ENCODE data around the gene SLF2.

The SLF2 gene

DNA sequence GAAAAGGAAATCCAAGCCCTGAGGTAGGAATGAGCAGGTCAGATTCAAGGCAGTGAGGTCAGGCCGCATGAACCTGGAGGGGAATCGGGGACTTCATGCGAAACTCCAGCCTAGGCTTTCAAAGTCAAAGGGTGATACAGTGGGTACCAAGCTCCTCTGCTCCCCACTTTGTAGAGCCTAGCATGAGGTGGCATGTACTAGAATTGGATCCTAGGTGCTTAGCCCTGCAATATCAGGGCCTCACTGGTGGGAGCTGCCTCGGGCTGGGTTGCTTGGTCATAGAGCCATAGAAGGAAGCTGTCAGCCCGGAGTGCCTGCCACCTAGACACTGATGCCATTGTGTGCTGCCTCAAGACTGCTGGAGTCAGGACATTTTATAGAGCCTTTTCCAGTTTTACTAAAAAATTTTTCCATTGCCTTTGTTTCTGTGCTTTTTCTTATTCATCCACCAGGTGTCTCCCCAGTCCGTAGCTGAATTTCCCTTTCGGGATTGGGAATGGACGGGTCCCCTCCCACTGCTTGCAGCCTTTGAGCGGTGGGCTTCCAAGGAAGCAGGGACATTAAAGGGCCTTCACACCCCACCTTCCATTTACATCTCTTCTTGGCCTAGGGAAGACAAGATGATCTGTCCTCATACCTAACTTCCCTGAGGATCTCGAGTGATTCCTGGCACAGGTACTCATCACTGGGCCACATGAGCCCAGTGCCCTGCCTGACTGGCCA lies 81.4 kb downstream of the SLF2 start:
- Mint-ChIP-seq H3K9me3 (no peaks in the 10 kb centered on the region), H3K4me1 (peaks cover 24% of the 10 kb centered on the region), H3K27me3 (no peaks in the 10 kb centered on the region), H3K4me3 (no peak overlapping the region), H3K36me3 (peaks cover 19% of the 10 kb centered on the region), H3K27ac (no peak overlapping the region)
- ATAC-seq (ENCODE audit: low read depth) (no peak), DNase-seq (ENCODE audit: low spot score in 2 of 2) (no peak)

DNA sequence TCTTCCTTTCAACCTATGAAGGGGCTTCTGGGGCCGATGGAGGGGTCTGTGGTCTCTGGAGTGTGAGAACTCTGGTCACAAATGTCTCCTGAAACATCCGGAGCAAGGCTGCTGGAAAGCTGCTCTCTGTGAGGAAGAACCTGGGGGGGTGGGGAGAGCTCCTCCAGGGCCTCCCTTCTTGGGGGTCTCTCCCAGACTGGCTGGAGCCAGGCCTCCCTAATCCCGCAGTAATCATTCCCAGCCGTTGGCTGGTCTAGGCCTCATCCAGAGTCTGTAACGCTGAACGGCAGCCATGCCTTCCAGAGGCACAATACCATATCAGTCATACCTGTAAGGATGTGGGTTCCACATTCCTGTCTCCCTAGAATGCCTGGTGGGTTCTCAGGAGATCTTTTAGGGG lies 82.4 kb downstream of the SLF2 start:
- DNase-seq (ENCODE audit: low spot score in 2 of 2): no peak
- no peak for ATAC-seq (ENCODE audit: low read depth)
- Mint-ChIP-seq H3K27me3 (no peaks in the 10 kb centered on the region), H3K4me3 (no peak overlapping the region), H3K36me3 (peaks cover 19% of the 10 kb centered on the region), H3K9me3 (no peaks in the 10 kb centered on the region), H3K4me1 (peaks cover 24% of the 10 kb centered on the region), H3K27ac (no peak overlapping the region)

DNA sequence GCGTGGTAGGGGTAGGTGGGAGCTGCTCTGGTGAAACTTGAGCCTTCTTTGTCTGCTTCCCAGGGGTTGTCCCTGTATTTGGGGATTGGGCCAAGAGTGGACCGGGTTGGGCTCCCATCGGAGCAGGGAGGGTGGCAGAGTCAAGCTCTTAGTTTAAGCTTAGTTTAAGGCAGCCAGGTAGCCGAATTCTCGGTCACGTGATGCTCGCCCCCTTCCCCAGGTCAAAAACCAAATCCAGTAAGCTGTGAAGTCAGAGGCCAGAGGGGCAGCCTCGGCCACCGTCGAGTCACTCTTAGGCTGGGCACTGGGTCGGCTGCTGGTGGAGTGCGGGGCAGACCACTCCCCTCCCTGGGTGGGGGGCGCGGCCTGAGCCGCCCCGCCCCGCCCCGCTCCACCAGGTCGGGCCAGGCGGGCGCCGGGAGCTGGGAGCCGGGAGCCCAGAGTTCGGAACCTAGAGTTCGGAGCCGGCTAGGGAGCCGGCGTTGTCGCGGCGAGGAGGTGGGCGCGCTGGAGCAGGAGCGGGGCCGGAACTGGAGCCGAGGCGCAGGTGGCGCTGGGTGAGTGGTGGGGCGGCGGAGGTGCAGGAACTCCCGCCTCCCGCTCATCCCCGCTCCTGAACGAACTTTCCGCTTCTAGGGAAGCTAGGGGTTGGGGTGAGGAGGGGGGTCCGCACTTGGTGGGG lies 84.1 kb downstream of the SLF2 start:
- H3K4me1 Mint-ChIP-seq: peaks cover 23% of the 10 kb centered on the region

DNA sequence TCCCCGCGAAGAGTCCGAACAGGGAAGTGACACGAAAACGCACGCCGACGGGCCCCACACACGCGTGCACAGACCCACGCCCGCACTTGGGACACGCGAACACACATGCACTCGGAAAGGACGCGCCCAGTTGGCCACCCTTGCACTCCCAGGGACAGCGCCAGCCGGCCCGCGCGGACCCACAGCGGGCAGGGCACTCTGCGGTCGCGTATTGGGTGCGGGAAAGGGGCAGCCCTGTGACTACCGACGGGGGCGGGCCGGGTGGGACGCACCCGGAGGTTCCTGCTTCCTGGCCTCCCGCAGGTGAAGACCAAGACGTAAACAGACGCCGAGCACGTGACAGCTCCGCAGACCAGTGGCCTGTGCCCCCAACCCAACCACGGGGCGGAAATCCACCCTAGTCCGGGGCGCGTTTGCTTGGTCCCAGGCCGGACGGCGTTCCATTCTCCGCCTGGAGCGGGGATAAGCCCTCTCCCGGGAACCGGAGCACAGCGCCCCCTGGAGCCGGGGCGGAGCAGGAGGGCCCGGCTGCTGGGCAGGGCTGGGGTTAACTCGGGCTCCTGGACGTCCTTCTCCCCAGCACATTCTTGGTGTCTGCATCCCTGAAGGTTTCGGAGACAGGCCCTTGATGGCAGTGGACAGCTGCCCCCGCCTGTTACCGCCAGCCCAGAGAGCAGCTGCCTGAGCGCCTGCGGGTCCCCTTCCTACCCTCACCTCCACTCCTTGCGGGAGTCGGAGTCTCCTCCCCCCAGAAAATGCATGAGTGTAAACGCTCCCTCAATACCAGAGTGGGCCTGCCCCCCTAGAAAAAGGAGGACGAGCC lies 84.8 kb downstream of the SLF2 start:
- ATAC-seq (ENCODE audit: low read depth) (peak; percentile 40), DNase-seq (ENCODE audit: low spot score in 2 of 2) (peak; percentile 65 to 85)
- Mint-ChIP-seq H3K4me1 (peaks cover 23% of the 10 kb centered on the region), H3K4me3 (peak overlapping the region; percentile 91), H3K27ac (peak overlapping the region; percentile 87), H3K36me3 (peaks cover 10% of the 10 kb centered on the region), H3K9me3 (no peaks in the 10 kb centered on the region), H3K27me3 (no peaks in the 10 kb centered on the region)

More for the DNA sequence above, 84.1 kb downstream of the SLF2 start:
- DNase-seq (ENCODE audit: low spot score in 2 of 2) (peak; percentile 25 to 52), ATAC-seq (ENCODE audit: low read depth) (peak; percentile 9)
- H3K4me3 Mint-ChIP-seq: peak overlapping the region; percentile 91
- H3K27me3 Mint-ChIP-seq: no peaks in the 10 kb centered on the region
- H3K9me3 Mint-ChIP-seq: no peaks in the 10 kb centered on the region
- peaks cover 10% of the 10 kb centered on the region for H3K36me3 Mint-ChIP-seq
- peak overlapping the region; percentile 88 for H3K27ac Mint-ChIP-seq

DNA sequence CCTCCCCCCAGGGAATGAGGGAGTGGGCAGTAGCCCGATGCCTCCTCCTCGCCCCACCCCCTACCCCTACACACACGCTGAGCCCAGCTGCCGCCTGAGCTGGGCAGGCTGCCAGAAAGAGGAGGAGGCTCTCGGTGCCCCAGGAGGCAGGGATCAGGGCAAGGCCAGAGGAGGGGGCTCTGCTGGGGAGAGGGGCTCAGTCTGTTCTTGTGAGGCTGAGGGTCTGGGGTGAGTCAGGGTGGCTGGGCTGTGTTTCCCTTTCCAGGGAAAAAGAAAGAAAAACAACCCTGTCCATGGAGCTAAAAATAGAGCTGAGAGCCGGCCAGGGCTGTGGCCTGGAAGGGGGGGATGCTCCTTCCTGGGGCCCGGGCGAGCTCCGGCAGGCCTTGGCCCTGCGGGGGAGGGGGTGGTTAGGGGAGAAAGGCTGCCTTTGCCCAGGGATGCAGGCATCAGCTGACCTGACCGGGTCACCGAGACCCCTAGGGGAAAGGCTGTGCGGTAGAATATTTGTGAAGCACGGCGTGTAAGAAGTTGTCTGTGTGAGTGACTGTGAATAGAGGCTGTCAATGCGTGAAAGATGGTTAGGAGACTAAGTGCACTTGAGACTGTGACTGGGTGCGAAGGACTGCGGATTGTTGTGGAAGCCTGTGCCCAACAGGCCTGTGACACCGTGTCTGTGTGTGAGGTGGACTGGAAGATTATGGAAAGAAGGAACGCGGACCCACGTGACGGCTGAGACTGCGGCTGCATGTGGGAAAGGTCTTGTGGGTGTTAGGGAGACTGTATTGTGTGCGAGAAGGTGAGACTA lies 85.6 kb downstream of the SLF2 start:
- H3K27ac Mint-ChIP-seq: peak overlapping the region; percentile 87
- H3K27me3 Mint-ChIP-seq: no peaks in the 10 kb centered on the region
- peaks cover 6% of the 10 kb centered on the region for H3K36me3 Mint-ChIP-seq
- DNase-seq (ENCODE audit: low spot score in 2 of 2) (peak; percentile 45 to 69), ATAC-seq (ENCODE audit: low read depth) (peak; percentile 27)
- no peaks in the 10 kb centered on the region for H3K9me3 Mint-ChIP-seq
- H3K4me1 Mint-ChIP-seq: peaks cover 23% of the 10 kb centered on the region
- H3K4me3 Mint-ChIP-seq: peak overlapping the region; percentile 91

DNA sequence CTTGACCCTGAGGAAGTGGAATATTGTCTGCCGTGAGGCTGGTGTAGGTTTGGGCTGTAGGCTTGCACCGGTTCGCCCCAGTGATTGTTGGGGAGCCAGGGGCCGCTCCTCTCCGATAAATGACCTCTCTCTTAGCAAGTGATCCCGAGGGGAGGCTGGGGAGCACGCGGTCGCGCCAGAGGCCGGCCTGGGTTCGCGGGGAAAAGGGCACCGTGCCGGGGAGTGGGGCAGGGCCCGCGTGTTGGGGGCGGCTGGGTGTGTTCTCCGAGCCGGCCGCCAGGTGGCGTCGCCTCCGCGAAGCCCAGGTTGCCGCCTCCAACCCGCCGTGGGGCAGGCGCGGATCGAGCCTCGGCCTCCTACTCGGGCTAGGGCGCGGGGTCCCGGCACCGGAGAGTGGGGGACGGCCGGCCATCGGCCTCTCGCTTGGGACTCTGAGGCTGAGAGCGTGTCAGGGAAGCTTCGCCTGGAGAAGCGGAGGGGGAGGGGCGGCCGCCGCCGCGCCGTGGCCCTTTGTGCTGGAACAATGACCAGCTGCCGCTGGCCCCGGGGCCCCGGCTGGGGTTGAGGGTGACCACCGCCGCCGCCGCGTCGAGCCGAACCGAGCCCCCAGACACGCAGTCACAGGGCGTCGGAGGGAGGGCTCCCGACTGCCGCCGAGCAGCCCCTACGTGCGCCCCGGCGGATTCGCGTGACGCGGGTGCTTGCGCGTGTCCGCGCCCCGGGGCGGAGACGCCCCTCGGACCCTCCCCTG lies 86.4 kb downstream of the SLF2 start:
- DNase-seq (ENCODE audit: low spot score in 2 of 2) (peak; percentile 83 to 90), ATAC-seq (ENCODE audit: low read depth) (peak; percentile 70)
- Mint-ChIP-seq H3K4me1 (peaks cover 23% of the 10 kb centered on the region), H3K27ac (peak overlapping the region; percentile 87), H3K4me3 (peak overlapping the region; percentile 91), H3K36me3 (peaks cover 8% of the 10 kb centered on the region), H3K9me3 (no peaks in the 10 kb centered on the region), H3K27me3 (no peaks in the 10 kb centered on the region)

DNA sequence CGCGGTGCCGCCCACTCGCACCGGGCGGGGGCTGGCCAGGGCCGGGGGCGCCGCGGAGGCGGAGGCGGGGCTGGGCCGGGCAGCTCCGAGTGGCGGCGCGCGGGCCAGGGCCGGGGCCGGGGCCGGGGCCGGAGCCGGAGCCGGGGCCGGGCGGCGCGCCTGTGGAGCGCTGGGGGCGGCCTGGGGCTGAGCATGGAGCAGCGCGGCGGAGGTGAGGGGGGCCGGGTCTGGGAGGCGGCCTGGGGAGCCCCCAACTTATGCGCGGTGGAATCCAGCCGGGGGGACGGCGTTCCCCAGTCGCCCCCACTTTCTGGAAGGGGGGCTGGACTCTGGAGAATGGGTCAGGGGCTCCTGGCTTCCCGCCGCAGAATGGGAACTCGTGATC lies 87.0 kb downstream of the SLF2 start, which contains the start of gene LZTS2:
Gene LZTS2 (plus strand): TSS at position 67 of the 385 bp plus-strand sequence. CDS start 2,731 bp downstream, outside the sequence.
- no peaks in the 10 kb centered on the region for H3K27me3 Mint-ChIP-seq
- H3K9me3 Mint-ChIP-seq: no peaks in the 10 kb centered on the region
- DNase-seq (ENCODE audit: low spot score in 2 of 2) (no peak), ATAC-seq (ENCODE audit: low read depth) (no peak)
- H3K4me1 Mint-ChIP-seq: peaks cover 20% of the 10 kb centered on the region
- peak within 1 kb of the TSS; percentile 91 for H3K4me3 Mint-ChIP-seq
- peaks cover 5% of the 10 kb centered on the region for H3K36me3 Mint-ChIP-seq
- H3K27ac Mint-ChIP-seq: peak within 1 kb of the TSS; percentile 87

DNA sequence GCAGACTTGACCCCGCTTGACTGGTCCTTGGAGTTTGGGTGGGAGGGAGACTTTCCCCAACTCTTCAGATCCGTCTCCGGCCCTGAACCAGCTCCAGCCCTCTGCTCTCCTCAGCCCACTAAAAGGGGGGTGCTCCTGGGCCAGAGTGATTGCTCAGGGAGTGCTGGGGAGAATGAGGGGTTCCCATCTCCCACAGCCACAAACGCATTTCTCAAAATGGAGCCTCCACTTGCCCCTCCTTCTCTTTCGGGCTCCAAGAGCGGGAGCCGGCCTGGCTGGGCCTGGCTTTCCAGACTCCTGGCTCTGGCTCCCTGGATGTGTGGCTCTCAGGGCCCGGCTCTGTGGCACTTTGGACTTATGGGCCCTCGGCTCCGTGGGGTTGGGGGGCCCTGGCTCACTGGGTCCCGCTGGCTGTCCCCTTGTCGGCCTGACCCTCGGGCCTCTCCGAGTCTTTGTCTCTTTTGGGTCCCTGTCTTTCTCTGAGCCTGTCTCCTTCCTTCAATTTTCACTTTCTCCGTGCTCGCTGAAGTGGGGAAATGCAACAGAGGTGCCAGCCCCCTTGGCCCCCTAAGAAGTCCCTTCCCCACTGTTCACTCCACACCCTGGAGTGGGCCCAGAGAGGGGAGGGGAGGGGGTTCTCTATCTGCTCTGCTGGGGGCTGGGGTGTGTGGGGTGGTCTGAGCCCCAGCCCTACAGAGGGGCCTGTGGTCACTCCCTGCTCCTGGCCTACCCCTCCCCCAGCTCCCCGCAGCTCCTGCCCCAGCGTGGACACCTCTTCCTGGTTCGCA lies 87.6 kb downstream of the SLF2 start:
- no peak for DNase-seq (ENCODE audit: low spot score in 2 of 2)
- H3K27ac Mint-ChIP-seq: peak overlapping the region; percentile 14
- H3K4me3 Mint-ChIP-seq: peak overlapping the region; percentile 75
- peaks cover 19% of the 10 kb centered on the region for H3K4me1 Mint-ChIP-seq
- peaks cover 4% of the 10 kb centered on the region for H3K36me3 Mint-ChIP-seq
- ATAC-seq (ENCODE audit: low read depth): no peak
- H3K27me3 Mint-ChIP-seq: no peaks in the 10 kb centered on the region
- no peaks in the 10 kb centered on the region for H3K9me3 Mint-ChIP-seq

DNA sequence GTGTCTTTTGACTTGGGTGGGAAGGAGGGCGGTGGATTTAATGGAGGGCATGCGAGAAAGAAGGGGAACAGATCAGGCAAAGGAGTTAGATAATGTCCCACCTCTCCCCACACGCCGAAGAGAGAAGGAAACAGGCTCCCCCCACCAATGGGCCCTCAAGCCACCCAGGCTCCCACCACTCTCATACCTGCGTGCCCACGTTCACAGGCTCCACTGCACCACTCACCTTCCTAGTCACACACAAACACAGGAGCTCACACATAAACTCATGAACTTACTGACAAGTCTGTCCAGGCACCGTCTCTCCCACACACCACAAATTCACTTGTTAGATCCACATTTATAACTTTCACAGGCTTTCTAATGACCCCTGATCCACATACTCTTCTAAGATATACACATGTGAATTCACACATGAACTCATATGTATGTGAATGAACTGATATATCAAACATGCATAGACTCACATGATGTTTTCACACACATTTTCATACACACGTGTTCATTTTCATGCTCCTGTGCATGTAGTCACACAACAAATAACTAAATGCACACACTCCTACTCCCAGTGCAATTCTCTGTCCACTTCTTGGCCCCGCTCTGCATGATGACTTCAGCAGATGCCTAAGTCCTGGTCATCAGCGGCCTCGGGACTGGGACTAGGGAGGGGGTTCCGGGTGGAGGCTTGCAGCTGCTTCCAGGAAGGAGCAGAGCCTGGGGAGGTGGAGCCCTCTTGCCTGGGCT lies 88.3 kb downstream of the SLF2 start:
- Mint-ChIP-seq H3K36me3 (peaks cover 4% of the 10 kb centered on the region), H3K4me3 (peak overlapping the region; percentile 75)
- DNase-seq (ENCODE audit: low spot score in 2 of 2): no peak

DNA sequence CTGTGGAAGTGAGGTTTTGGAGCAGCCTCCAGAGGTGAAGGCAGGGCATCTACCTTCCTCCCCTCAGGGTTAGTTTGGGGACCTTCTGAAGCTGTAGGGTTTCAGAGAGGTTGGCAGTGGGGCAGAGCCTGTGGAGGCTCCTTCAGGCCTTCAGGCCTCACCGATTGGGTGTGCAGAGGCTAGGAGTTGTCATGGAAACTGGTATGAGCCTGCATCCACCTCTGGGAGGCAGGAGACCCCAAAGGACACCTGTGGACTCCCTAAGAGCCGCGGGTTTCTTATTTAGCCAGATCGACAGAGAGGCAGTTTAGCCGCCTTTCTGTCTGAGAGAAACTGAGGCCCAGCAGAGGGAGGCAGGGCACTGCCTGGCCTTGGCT lies 88.9 kb downstream of the SLF2 start:
- no peak for DNase-seq (ENCODE audit: low spot score in 2 of 2)
- no peak for ATAC-seq (ENCODE audit: low read depth)
- no peaks in the 10 kb centered on the region for H3K27me3 Mint-ChIP-seq
- no peak overlapping the region for H3K4me3 Mint-ChIP-seq
- H3K27ac Mint-ChIP-seq: no peak overlapping the region
- H3K9me3 Mint-ChIP-seq: no peaks in the 10 kb centered on the region
- H3K4me1 Mint-ChIP-seq: peaks cover 14% of the 10 kb centered on the region
- H3K36me3 Mint-ChIP-seq: peaks cover 4% of the 10 kb centered on the region

More for the DNA sequence above, 88.3 kb downstream of the SLF2 start:
- no peak for ATAC-seq (ENCODE audit: low read depth)
- Mint-ChIP-seq H3K4me1 (peaks cover 19% of the 10 kb centered on the region), H3K27me3 (no peaks in the 10 kb centered on the region), H3K27ac (peak overlapping the region; percentile 14), H3K9me3 (no peaks in the 10 kb centered on the region)

DNA sequence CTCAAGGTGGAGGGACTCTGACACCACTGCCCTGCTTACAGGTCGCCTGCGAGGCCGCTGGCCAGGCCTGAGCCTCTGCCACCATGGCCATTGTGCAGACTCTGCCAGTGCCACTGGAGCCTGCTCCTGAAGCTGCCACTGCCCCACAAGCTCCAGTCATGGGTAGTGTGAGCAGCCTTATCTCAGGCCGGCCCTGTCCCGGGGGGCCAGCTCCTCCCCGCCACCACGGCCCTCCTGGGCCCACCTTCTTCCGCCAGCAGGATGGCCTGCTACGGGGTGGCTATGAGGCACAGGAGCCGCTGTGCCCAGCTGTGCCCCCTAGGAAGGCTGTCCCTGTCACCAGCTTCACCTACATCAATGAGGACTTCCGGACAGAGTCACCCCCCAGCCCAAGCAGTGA lies 89.7 kb downstream of the SLF2 start:
- Mint-ChIP-seq H3K4me1 (peaks cover 14% of the 10 kb centered on the region), H3K9me3 (no peaks in the 10 kb centered on the region), H3K4me3 (no peak overlapping the region), H3K27ac (no peak overlapping the region), H3K36me3 (peaks cover 4% of the 10 kb centered on the region), H3K27me3 (no peaks in the 10 kb centered on the region)
- ATAC-seq (ENCODE audit: low read depth) (no peak), DNase-seq (ENCODE audit: low spot score in 2 of 2) (no peak)

Measured in memory B cell (primary cell).